ENCODE measurements around the gene OR6N2. TPM values are rescaled to one million over a fixed set of nuclear protein-coding genes. Genes with fewer than 3 reads are reported as not detected.

The OR6N2 gene
- total RNA-seq, 1 donor from 2014 or later = 0.72 TPM

GRCh38 chr1:158818560-158818959, 37.6 kb upstream of the OR6N2 start:
- no peaks in the 10 kb centered on the region for H3K4me1 ChIP-seq
- no peak for TF ChIP-seq CTCF (IDR thresholded peaks at IDR 0.05)
- peak; percentile 64 for ATAC-seq
- H3K27ac ChIP-seq = no peak overlapping the region
- H3K36me3 ChIP-seq = no peaks in the 10 kb centered on the region
- intact Hi-C loops (cut with DNase I) = no loop called here
- no peaks in the 10 kb centered on the region for H3K27me3 ChIP-seq
- H3K9me3 ChIP-seq = no peaks in the 10 kb centered on the region
- no peak for DNase-seq
- no peak overlapping the region for H3K4me3 ChIP-seq

- Histone ChIP-seq H3K4me3 (no peak overlapping the region), H3K27me3 (no peaks in the 10 kb centered on the region), H3K36me3 (no peaks in the 10 kb centered on the region), H3K4me1 (peaks cover 3% of the 10 kb centered on the region), H3K9me3 (no peaks in the 10 kb centered on the region), H3K27ac (no peak overlapping the region)
- no peak for TF ChIP-seq CTCF (IDR thresholded peaks at IDR 0.05)
- DNase-seq = no peak
- no peak for ATAC-seq
- intact Hi-C loops (cut with DNase I) = no loop called here
Measured at GRCh38 chr1:158814970-158815369, 34.0 kb upstream of the OR6N2 start.

GRCh38 chr1:158813164-158813563, 32.2 kb upstream of the OR6N2 start:
- intact Hi-C loops (cut with DNase I) = no loop called here
- TF ChIP-seq CTCF (IDR thresholded peaks at IDR 0.05) = no peak
- Histone ChIP-seq H3K27ac (no peak overlapping the region), H3K4me3 (no peak overlapping the region), H3K9me3 (no peaks in the 10 kb centered on the region), H3K27me3 (no peaks in the 10 kb centered on the region), H3K4me1 (peaks cover 3% of the 10 kb centered on the region), H3K36me3 (no peaks in the 10 kb centered on the region)
- DNase-seq (no peak), ATAC-seq (peak; percentile 34)

- H3K4me1 ChIP-seq = peaks cover 3% of the 10 kb centered on the region
- H3K36me3 ChIP-seq = no peaks in the 10 kb centered on the region
- no peak overlapping the region for H3K4me3 ChIP-seq
- TF ChIP-seq CTCF (IDR thresholded peaks at IDR 0.05) = no peak
- intact Hi-C loops (cut with DNase I) = no loop called here
- H3K27me3 ChIP-seq = no peaks in the 10 kb centered on the region
- no peak for ATAC-seq
- H3K27ac ChIP-seq = no peak overlapping the region
- no peaks in the 10 kb centered on the region for H3K9me3 ChIP-seq
- no peak for DNase-seq
Measured at GRCh38 chr1:158812336-158812735, 31.3 kb upstream of the OR6N2 start.

- no peak for DNase-seq
- no peak for TF ChIP-seq CTCF (IDR thresholded peaks at IDR 0.05)
- Histone ChIP-seq H3K27me3 (no peaks in the 10 kb centered on the region), H3K36me3 (no peaks in the 10 kb centered on the region), H3K4me1 (peaks cover 3% of the 10 kb centered on the region), H3K9me3 (no peaks in the 10 kb centered on the region), H3K4me3 (no peak overlapping the region), H3K27ac (no peak overlapping the region)
- ATAC-seq = peak; percentile 58
- intact Hi-C loops (cut with DNase I) = no loop called here
Measured at GRCh38 chr1:158810311-158810710, 29.3 kb upstream of the OR6N2 start.

GRCh38 chr1:158809862-158810261, 28.9 kb upstream of the OR6N2 start:
- peak; percentile 71 for ATAC-seq
- Histone ChIP-seq H3K9me3 (no peaks in the 10 kb centered on the region), H3K4me3 (no peak overlapping the region), H3K27me3 (no peaks in the 10 kb centered on the region), H3K27ac (peak overlapping the region; percentile 26), H3K4me1 (peaks cover 3% of the 10 kb centered on the region), H3K36me3 (no peaks in the 10 kb centered on the region)
- DNase-seq = no peak
- TF ChIP-seq CTCF (IDR thresholded peaks at IDR 0.05) = no peak
- intact Hi-C loops (cut with DNase I) = no loop called here

Data from upper lobe of right lung (tissue), 1 donor.